Stimulated activated naive CD8-positive, alpha-beta T cell treated with anti-CD3 and anti-CD28 coated beads, Interleukin-15, amount 100 ng/mL, for 72 hours (primary cell): ENCODE measurements around the gene TBC1D14.
A peak's percentile ranks its signal among the peaks of the same experiment; 100 is the strongest.
"Not testable (repeated sequence)": the region's sequence is repeated elsewhere in the genome, so short reads cannot be mapped to it uniquely, and the experiment has no call there.

Source experiments
- ATAC-seq: fragments of 150-1000 bp; cut with Tn5 transposase; 2 replicates; pipeline ENCODE4 v1.10.0; 2021; ENCODE audit warnings: mild to moderate bottlenecking, moderate library complexity
- DNase-seq, 2 donors: peaks; one replicate each; pipeline ENCODE4 v3.0.0; 2021 to 2022
- H3K27ac Mint-ChIP-seq, 2 donors: one replicate each; pipeline ENCODE4 v1.8.0; 2022; ENCODE audit warnings: mild to moderate bottlenecking in 2 of 2, mixed read lengths in 2 of 2, moderate library complexity in 2 of 2
- H3K27me3 Mint-ChIP-seq: one replicate; pipeline ENCODE4 v1.8.0; 2022; ENCODE audit warnings: mixed read lengths
- H3K4me1 Mint-ChIP-seq: one replicate; pipeline ENCODE4 v1.8.0; 2022; ENCODE audit warnings: mild to moderate bottlenecking, mixed read lengths
- H3K4me3 Mint-ChIP-seq, 2 donors: one replicate each; pipeline ENCODE4 v1.8.0; 2022; ENCODE audit warnings: mild to moderate bottlenecking in 2 of 2, mixed read lengths in 2 of 2, moderate library complexity in 1 of 2
- H3K9me3 Mint-ChIP-seq, 2 donors: one replicate each; pipeline ENCODE4 v1.8.0; 2022; ENCODE audit warnings: mixed read lengths in 2 of 2

Gene TBC1D14

GRCh38 chr4:6974138-6974848 is 64.7 kb downstream of the TBC1D14 start:
- Mint-ChIP-seq H3K27me3 (no peaks in the 10 kb centered on the region), H3K9me3 (no peaks in the 10 kb centered on the region), H3K27ac (no peak overlapping the region), H3K4me3 (no peak overlapping the region), H3K4me1 (peaks cover 18% of the 10 kb centered on the region)
- peak; percentile 74 to 79 for DNase-seq
- peak; percentile 88 for ATAC-seq

GRCh38 chr4:6977846-6978245 is 68.2 kb downstream of the TBC1D14 start:
- peaks cover 20% of the 10 kb centered on the region for H3K4me1 Mint-ChIP-seq

GRCh38 chr4:6983544-6984142 is 74.0 kb downstream of the TBC1D14 start:
- ATAC-seq (no peak), DNase-seq (no peak)
- H3K4me3 Mint-ChIP-seq: no peak overlapping the region
- no peaks in the 10 kb centered on the region for H3K27me3 Mint-ChIP-seq
- H3K4me1 Mint-ChIP-seq: peaks cover 49% of the 10 kb centered on the region
- no peaks in the 10 kb centered on the region for H3K9me3 Mint-ChIP-seq
- H3K27ac Mint-ChIP-seq: no peak overlapping the region

More at GRCh38 chr4:6977846-6978245, 68.2 kb downstream of the TBC1D14 start:
- ATAC-seq, H3K4me3 Mint-ChIP-seq, DNase-seq, H3K27ac Mint-ChIP-seq, H3K9me3 Mint-ChIP-seq, H3K27me3 Mint-ChIP-seq: not testable (repeated sequence)

- peak overlapping the region; percentile 68 to 92 for H3K4me3 Mint-ChIP-seq
- no peak for ATAC-seq
- H3K4me1 Mint-ChIP-seq: peaks cover 61% of the 10 kb centered on the region
- H3K27me3 Mint-ChIP-seq: no peaks in the 10 kb centered on the region
- H3K27ac Mint-ChIP-seq: peak overlapping the region in 1 of 2 donors; percentile 72
- no peaks in the 10 kb centered on the region for H3K9me3 Mint-ChIP-seq
- DNase-seq: no peak
Measured at GRCh38 chr4:6984612-6985425, 75.2 kb downstream of the TBC1D14 start.

- H3K27me3 Mint-ChIP-seq: no peaks in the 10 kb centered on the region
- DNase-seq (no peak), ATAC-seq (peak; percentile 22)
- peaks cover 72% of the 10 kb centered on the region for H3K4me1 Mint-ChIP-seq
- peak overlapping the region; percentile 96 to 97 for H3K27ac Mint-ChIP-seq
- H3K4me3 Mint-ChIP-seq: peak overlapping the region; percentile 92 to 97
- no peaks in the 10 kb centered on the region for H3K9me3 Mint-ChIP-seq
Measured at GRCh38 chr4:6986072-6986780, 76.6 kb downstream of the TBC1D14 start.

GRCh38 chr4:6986781-6987587 is 77.4 kb downstream of the TBC1D14 start:
- H3K27me3 Mint-ChIP-seq: no peaks in the 10 kb centered on the region
- DNase-seq (peak; percentile 92 to 93), ATAC-seq (peak; percentile 94)
- no peaks in the 10 kb centered on the region for H3K9me3 Mint-ChIP-seq
- H3K4me3 Mint-ChIP-seq: peak overlapping the region; percentile 94 to 97
- peaks cover 73% of the 10 kb centered on the region for H3K4me1 Mint-ChIP-seq
- H3K27ac Mint-ChIP-seq: peak overlapping the region; percentile 96 to 97

- no peak for DNase-seq
- Mint-ChIP-seq H3K4me3 (peak overlapping the region; percentile 94 to 97), H3K27me3 (no peaks in the 10 kb centered on the region), H3K27ac (peak overlapping the region; percentile 65 to 88), H3K9me3 (no peaks in the 10 kb centered on the region), H3K4me1 (peaks cover 72% of the 10 kb centered on the region)
- ATAC-seq: no peak
Measured at GRCh38 chr4:6987588-6987961, 77.9 kb downstream of the TBC1D14 start.

GRCh38 chr4:6988016-6988715 is 78.5 kb downstream of the TBC1D14 start:
- no peaks in the 10 kb centered on the region for H3K27me3 Mint-ChIP-seq
- peak overlapping the region in 1 of 2 donors; percentile 20 for H3K27ac Mint-ChIP-seq
- no peak for DNase-seq
- H3K4me3 Mint-ChIP-seq: peak overlapping the region; percentile 94 to 97
- H3K9me3 Mint-ChIP-seq: no peaks in the 10 kb centered on the region
- ATAC-seq: no peak
- H3K4me1 Mint-ChIP-seq: peaks cover 74% of the 10 kb centered on the region

- peak overlapping the region; percentile 12 to 54 for H3K27ac Mint-ChIP-seq
- H3K4me1 Mint-ChIP-seq: peaks cover 68% of the 10 kb centered on the region
Measured at GRCh38 chr4:6989331-6989923, 79.8 kb downstream of the TBC1D14 start.

GRCh38 chr4:6990661-6991060 is 81.0 kb downstream of the TBC1D14 start:
- Mint-ChIP-seq H3K27ac (no peak overlapping the region), H3K27me3 (no peaks in the 10 kb centered on the region), H3K9me3 (no peaks in the 10 kb centered on the region), H3K4me1 (peaks cover 56% of the 10 kb centered on the region), H3K4me3 (no peak overlapping the region)
- DNase-seq (no peak), ATAC-seq (no peak)

More at GRCh38 chr4:6989331-6989923, 79.8 kb downstream of the TBC1D14 start:
- ATAC-seq (no peak), DNase-seq (no peak)
- Mint-ChIP-seq H3K9me3 (no peaks in the 10 kb centered on the region), H3K4me3 (peak overlapping the region; percentile 94 to 97), H3K27me3 (no peaks in the 10 kb centered on the region)

- Mint-ChIP-seq H3K9me3 (no peaks in the 10 kb centered on the region), H3K4me1 (peaks cover 50% of the 10 kb centered on the region), H3K4me3 (peak overlapping the region in 1 of 2 donors; percentile 8), H3K27me3 (no peaks in the 10 kb centered on the region), H3K27ac (peak overlapping the region; percentile 74 to 88)
- DNase-seq (no peak), ATAC-seq (no peak)
Measured at GRCh38 chr4:6991249-6991648, 81.6 kb downstream of the TBC1D14 start.

GRCh38 chr4:6991771-6992557 is 82.3 kb downstream of the TBC1D14 start:
- Mint-ChIP-seq H3K27ac (no peak overlapping the region), H3K27me3 (no peaks in the 10 kb centered on the region), H3K9me3 (no peaks in the 10 kb centered on the region), H3K4me3 (no peak overlapping the region), H3K4me1 (peaks cover 49% of the 10 kb centered on the region)
- ATAC-seq (no peak), DNase-seq (no peak)
